NCI-H748 (cell line): Measurements from ENCODE around the gene OXSM.
A peak's percentile ranks its signal among the peaks of the same experiment; 100 is the strongest.

Source experiments
- DNase-seq: peaks from one replicate; lab custom pipeline; 2025; ENCODE audit not compliant: unreplicated experiment; lab: John Stamatoyannopoulos, UW

Gene OXSM

DNA sequence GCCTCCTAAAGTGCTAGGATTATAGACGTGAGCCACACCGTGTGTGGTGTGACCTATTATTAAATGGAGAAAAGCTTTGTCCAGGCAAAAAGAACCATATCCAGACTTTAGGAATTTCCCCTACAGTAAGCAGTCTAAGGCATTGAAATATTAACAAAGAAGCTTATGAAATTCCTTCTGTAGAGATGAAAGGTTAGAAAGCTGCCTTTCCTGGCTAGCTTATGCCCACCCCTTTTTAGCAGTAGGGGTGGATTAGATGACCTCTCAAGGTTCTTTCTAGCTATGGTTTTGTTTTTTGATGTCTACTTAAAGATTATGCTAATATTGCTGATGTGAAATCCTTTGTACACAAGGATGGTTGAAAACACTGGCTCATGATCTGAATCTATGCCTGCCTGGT, 13.9 kb downstream of the OXSM start:
- DNase-seq = no peak

DNA sequence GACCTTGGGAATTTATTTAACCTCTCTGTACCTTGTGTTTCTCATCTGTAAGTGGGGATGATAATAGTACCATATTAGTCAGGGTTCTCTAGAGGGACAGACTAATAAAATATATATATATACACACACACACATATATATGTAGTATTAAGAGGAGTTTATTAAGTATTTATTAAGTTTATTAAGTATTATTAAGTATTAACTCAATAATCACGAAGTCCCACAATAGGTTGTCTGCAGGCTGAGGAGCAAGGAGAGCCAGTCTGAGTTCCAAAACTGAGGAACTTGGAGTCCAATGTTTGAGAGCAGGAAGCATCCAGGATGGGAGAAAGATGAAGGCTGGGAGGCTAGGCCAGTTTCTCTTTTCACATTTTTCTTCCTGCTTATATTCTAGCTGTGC, 14.8 kb downstream of the OXSM start:
- DNase-seq = no peak

DNA sequence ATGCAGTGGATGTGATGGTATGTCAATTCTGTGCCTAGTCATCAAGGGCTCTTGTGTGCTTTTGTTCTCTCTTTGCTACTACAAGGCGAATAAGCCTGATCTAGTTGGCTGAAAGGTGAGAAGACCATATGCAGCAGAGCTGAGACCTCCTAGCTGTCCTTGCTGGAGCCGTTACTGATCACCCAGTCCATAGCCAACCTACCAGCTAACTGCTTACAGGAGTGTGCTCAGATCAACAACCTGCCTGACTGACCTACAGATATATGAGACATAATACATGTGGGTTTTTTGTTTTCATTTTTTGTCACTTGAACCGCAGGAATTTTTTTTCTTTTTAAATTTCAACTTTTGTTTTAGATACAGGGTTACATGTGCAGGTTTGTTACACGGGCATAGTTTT, 22.8 kb downstream of the OXSM start:
- DNase-seq = no peak

DNA sequence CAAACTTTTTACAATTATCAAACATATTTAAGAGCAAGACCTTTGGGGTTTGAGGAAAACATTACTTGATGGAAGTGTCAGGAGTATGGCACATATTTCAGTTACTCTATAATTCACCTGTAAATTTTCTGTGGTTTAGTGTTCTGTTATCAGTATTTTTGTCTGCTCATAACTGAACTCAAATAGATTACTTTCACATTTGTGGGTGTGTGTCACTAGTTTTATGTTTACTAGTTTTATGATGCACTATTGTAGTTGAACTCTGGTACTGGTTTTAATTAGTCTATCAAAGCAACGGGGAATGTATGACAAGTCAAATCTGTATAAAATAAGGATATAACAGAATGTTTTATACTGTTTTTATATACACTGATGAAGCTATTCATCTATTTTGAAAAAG, 27.2 kb downstream of the OXSM start:
- DNase-seq = no peak

DNA sequence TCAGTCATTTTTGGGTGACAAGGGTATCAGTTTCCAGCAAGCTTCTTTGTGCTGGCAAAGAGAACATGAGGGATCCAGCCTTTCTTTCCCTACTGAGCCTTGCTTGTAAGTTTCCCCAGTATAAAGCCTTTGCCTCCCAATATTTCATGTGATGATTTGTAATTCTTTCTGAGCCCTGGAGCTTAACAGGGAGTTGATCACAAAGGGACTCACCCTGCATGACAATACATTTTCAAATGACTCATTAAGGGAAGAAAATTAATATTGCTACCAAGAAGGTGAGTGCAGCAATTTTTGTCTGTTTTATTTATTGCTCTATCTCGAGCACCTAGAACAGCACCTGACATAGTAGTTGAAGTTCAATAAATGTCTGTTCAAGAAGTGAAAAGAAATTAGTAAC, 27.7 kb downstream of the OXSM start:
- no peak for DNase-seq

DNA sequence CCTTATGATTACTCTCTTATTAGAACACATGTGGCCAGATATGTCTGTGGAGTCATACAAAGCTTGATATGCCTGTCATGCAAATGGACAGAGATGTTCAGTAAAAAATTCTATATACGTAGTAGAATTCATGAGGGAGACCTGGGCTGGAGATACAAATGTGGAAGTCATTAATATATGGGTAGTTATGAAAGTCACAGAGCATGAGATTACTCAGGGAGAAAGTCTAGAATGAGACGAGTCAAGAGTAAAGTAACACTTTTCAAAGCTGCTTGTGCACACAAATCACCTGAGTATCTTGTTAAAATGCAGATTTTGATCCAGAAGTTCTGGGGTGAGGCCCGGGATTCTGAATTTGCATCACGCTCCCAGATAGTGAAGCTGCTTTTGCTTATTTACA, 28.4 kb downstream of the OXSM start:
- DNase-seq = no peak

DNA sequence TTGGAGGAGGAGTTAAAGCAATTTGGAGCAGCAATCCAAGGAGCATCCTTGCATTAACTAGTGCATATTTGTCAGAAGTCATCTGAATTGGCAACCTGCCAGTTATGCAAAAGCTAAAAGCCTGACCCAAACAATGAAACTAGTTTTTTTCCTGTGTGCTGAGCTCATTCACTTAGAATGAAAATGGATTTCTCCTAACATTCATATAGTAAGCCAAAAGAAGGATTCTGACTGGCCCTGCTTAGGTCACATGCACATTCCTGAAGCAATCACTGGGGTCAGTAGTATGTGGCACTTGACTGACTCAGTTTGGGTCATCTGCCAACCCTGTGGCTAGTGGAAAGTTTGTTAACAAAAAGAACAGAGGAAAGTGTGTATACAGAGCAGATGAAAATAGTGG, 30.5 kb downstream of the OXSM start:
- DNase-seq = peak; percentile 6

DNA sequence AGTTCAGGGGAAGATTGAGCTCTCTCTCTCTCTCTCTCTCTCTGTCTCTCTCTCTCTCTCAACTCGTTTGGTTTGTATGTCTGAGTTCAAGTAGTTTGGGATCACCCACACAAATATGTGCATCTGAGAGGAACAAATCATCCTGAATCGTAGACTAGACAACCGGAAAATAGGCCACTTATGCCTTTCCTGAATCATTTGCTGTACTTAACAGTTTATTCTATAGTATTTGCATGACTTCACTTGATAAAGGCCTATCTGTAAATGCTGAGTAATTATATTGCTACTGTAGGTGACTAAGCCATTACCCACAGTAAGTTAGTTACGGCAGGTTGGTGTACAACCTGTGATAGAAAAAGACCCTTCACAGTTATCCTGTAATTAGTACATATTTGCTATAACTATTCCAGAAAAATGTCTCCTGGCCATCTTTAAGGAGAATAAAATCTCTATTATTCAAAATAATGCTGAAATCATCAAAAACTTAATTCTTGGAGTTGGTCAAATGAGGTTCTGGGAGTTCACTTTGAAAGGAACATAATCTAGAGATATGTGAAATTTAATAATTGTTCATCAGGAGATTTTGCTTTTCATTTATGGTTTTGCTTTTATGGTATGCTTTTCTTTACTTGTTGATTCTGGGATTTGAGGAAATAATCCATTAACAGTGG, 31.1 kb downstream of the OXSM start:
- DNase-seq = no peak

DNA sequence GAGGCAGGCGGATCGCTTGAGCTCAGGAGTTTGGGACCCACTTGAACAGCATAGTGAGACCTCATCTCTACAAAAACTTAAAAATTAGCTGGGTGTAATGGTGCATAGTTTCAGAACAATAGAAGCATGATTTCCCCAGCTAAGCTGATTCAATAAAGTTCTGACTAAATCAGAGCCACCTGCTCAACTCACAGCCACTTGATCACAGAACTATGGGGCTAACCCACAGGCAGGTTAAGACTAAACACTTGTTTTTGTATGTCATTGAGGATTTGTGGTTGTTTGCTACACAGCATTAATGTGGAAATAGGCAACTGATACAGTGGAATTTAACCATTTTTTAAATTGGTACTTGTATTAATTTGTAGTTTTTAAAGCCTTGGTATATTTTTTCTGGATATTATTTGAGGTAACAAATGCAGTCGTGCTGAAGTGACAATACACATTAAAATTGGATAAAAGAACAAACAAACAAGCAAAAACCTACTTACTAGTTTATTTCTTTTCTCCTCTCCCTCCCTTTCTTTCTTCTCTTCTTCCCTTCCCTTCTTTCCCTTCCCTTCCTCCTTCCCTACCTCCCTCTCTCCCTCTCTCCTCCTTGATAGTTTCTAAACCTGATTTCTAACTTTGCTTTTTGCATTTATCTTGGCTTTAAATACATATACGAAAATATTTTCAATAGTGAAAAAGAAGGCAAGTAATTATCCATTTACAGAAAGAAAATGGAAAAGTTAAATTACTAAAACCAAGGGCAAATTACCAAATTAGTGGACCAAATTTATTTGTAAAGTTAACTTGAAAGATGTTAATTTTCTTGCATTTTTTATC, 32.1 kb downstream of the OXSM start:
- no peak for DNase-seq

DNA sequence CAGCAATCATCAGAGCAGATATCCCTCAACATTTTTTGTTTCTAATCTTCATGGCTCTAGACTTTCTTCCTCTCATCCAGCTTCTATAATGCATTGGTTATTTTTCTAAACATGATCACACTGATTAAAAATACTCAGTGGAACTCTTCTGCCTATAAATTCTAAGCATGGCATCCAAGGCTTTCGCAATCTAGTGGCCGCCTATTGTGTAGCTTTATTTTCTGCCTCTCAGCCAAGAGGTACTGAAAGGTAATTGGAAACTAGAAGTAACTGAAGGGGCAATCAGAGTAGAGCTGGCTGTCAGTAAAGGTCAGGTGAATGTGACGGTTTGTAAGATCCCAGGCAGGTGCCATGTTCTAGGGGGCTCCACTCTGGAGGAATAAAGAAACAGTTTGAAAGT, 33.4 kb downstream of the OXSM start:
- DNase-seq = no peak

DNA sequence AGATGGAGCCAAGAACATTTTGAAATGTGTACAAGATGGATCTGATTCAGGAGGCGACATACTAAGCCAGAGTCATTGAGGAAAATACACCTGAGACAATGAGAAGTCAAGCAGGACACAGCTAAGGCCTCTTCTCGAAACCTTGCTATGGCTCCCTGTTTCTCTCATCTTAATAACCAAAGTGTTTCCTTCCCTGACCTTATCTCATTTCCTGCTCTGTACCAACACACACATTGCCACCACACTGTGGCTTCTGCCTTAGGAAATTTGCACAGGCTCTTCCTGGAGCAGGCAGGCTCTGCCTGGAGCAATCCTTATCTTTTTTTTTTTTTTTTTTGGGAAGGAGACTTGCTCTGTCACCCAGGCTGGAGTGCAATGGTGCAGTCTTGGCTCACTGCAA, 36.6 kb downstream of the OXSM start:
- DNase-seq = no peak

DNA sequence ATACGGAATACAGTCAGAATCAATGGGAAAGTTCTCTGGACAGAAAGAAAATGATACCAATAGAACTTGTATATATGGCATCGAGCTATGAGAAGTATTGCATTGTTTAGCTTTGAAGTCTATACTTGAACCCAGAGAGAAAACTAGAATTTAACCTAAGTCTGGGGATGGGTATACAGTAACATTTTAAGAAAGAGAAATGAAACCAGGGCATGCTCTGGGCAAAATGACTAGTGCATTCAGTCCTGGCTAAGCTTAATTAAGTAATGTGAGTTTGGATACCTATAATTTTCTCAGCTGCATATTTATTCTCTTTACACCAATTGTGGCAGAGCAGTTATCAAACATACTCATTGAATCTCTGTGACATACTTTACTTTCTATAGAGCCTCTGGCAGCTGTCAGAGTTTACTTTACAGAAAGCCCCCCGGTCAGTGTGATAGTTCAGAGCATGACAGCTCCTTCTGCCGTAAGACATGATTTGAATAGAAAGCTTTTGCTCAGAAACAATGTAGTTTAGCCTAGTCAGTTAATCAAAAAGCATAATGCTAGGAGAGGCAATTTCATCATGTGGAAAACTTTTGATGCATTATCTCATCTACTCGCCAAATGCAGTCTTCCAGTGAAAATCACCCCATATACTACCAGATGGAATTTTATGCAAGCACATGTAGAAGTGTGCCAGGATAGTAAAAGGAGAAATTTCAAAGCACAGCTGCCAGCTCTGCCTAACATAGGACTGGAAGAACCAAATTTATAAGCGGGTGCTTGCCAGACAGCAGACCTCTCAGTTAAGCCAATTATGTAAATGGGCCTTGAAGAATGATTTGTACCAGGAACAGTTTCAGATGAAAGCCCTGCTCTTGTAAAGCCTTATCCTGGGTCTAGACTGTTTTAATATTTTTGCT, 40.7 kb downstream of the OXSM start:
- DNase-seq = peak; percentile 72

DNA sequence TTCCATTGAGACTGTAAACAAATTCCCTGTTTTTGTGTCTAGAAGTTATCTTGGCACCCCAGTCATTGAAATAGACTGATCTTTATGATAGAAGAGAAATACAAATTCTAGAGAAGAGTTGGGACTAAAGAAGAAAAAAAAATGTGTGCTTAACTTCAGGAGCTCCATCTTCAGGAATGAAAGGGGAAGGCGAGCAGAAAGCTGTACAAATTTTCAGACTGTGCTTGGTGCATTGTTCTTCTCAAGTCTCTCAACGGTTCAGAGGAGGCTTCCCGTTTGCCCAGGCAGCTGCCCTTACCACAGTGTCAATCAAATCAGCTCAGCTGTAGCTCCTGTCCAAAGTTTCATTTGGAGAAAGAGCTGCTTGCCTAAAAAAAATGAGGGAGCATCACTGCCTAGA, 41.7 kb downstream of the OXSM start:
- peak; percentile 11 for DNase-seq

DNA sequence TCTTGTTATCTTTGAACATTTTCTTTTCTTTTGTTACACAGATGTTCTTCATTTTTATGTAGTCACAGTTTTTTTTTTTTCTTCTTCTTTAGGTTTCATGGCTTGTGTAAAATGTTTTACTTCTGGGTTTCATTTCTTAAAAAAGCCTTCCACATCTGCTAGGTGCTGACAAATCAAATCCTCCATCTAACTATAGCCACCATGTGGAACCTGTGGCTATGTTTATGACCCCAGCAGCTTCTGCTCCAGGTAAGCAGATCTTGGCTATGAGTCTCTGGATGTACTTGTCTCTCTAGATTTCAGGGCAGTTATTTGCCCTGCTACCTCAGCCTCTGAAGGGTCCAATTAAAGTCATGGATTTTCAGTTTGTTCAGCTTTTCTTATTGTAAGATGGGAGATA, 44.5 kb downstream of the OXSM start:
- DNase-seq = no peak

DNA sequence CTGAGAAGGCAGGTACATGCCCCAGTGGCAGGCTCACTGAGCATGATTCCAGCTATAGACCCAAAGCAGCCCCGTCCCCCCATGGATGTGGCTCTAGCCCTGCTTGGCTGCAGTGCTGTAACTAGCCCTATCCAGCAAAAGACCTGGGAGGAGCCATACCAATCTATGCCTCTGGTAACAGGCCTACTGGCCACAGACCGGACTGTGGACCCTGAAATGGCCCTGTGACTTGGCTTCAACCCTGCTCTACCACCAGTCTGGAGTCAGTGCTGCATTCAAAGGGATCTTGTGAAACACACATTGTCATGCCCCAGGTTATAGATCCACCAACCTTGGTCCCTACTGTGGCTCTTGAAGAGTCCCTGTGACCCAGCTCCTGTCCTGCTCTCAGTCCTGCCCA, 46.7 kb downstream of the OXSM start:
- no peak for DNase-seq

DNA sequence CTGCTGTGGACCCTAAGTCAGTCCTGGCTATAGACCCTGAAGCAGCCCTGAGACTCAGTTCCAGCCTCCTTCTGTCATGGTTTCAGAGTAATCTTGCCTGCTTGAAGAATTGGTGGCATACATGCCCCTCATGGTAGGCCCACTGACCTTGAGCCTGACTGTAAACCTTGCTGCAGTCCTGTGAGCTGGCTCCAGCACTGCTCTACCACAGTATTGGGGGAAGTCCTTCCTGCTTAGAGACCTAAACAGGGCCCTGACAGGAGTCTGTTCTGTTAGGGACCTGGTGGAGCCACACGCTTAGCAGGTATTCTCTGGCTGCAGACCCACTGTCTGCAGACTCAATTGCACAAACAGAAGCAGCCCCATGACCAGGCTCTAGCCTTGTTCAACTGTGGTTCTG, 47.1 kb downstream of the OXSM start:
- DNase-seq = no peak

DNA sequence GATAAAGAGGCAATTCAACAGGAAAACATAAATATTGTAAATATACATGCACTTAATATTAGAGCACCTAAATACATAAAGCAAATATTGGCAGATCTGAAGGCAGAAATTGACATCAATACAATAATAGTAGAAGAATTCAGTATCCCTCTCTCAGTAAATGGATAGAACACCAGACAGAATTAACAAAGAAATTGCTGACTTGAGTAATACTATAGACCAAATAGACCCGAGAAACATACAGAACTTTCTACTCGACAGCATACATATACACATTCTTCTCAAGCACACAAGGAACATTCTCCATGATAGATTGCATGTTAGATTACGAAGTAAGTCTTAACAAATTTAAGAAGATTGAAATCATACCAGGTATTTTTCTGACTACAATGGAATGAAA, 50.2 kb downstream of the OXSM start:
- no peak for DNase-seq

DNA sequence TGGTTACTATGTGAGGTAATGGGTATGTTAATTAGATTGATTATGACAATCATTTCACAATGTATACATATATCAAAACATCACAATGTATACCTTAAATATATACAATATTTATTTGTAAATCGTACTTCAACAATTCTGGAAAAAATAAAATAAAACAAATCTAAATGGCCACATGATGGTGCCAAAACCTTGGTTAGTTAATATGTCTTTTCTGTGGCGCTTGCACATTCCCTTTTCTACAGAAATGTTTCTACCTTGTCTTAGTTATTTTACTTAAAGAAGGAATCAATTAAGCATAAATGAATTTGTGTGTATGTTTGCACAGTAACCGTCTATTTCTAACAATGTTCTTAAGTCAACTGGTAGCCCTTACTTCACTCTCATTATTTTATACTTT, 53.4 kb downstream of the OXSM start:
- DNase-seq = no peak
